ENCODE results near the gene GGA2. TPM values are rescaled to one million over a fixed set of nuclear protein-coding genes. Genes with fewer than 3 reads are reported as not detected.
"Not testable (repeated sequence)": the region's sequence is repeated elsewhere in the genome, so short reads cannot be mapped to it uniquely, and the experiment has no call there.

GGA2 gene
- total RNA-seq, 1 experiment from 2014 or later, result 90.4 TPM

DNA sequence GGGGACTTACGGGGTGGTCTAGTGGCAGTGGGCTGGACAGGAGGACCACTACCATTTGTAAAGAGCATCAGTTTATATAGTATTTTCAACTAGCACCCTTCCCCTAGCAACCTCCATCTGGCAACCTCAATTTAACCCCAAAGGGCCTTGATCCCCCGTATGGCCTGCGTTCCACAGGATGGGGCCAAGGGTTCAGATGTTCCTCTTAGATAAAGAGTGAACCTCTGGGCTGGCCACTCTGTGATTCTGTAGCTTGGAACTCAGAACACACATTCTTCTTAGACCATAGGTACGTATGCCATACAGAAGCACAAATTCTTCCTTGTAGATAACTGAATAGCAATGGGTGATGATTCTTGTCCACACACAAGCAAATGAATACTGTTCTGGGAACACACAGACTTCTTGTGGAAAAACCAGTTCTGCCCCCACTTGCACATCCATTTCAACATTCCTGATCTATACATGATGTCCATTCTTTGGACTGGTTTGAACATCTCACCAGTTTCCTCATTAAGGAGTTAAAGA lies 1.9 kb upstream of the GGA2 start:
- Mint-ChIP-seq H3K4me1 (ENCODE audit: low read depth, unreplicated experiment) (peaks cover 28% of the 10 kb centered on the region), H3K36me3 (ENCODE audit: insufficient read depth, unreplicated experiment) (peaks cover 37% of the 10 kb centered on the region), H3K9me3 (ENCODE audit: low read depth, unreplicated experiment) (no peaks in the 10 kb centered on the region), H3K27me3 (ENCODE audit: unreplicated experiment) (no peaks in the 10 kb centered on the region), H3K27ac (ENCODE audit: unreplicated experiment) (no peak overlapping the region), H3K4me3 (ENCODE audit: low read depth, unreplicated experiment) (no peak overlapping the region)
- BruUV-seq (replicated peaks), result no TSS peak
- DNase-seq, result no peak
- intact Hi-C loops (cut with micrococcal nuclease; ENCODE audit: unreplicated experiment), result no loop called here
- TF ChIP-seq, protein P1, sequence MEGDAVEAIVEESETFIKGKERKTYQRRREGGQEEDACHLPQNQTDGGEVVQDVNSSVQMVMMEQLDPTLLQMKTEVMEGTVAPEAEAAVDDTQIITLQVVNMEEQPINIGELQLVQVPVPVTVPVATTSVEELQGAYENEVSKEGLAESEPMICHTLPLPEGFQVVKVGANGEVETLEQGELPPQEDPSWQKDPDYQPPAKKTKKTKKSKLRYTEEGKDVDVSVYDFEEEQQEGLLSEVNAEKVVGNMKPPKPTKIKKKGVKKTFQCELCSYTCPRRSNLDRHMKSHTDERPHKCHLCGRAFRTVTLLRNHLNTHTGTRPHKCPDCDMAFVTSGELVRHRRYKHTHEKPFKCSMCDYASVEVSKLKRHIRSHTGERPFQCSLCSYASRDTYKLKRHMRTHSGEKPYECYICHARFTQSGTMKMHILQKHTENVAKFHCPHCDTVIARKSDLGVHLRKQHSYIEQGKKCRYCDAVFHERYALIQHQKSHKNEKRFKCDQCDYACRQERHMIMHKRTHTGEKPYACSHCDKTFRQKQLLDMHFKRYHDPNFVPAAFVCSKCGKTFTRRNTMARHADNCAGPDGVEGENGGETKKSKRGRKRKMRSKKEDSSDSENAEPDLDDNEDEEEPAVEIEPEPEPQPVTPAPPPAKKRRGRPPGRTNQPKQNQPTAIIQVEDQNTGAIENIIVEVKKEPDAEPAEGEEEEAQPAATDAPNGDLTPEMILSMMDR (IDR thresholded peaks at IDR 0.05; ENCODE audit: unreplicated experiment), result no peak
- CTCF ChIA-PET, result interaction anchor here (0.7 kb wide), 1 partner anchor 937 kb away, joined by 10 read pairs; no protein-coding TSS in a partner anchor

DNA sequence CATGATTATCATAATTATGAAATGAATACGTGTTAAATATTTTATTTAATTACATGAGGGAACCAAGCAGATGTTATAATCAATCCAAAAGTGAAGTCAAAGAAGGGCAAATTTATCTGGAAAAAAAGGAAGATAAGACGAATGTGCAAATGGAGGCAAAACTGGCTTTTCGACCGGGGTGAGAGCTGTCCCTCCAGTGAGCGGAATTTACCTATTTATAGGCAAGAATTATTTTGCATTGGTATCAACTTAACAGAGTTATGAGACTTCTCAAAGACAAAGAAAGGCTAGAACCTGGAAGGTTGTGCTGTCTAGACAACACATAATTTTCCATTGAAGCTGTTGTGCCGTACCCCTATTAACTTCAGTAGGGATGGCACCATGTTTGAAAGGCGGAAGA lies 1.4 kb upstream of the GGA2 start:
- Mint-ChIP-seq H3K4me1 (ENCODE audit: low read depth, unreplicated experiment) (peaks cover 33% of the 10 kb centered on the region), H3K27me3 (ENCODE audit: unreplicated experiment) (no peaks in the 10 kb centered on the region), H3K4me3 (ENCODE audit: low read depth, unreplicated experiment) (peak overlapping the region; percentile 86), H3K27ac (ENCODE audit: unreplicated experiment) (no peak overlapping the region), H3K9me3 (ENCODE audit: low read depth, unreplicated experiment) (no peaks in the 10 kb centered on the region), H3K36me3 (ENCODE audit: insufficient read depth, unreplicated experiment) (peaks cover 37% of the 10 kb centered on the region)
- intact Hi-C loops (cut with micrococcal nuclease; ENCODE audit: unreplicated experiment), result no loop called here
- TF ChIP-seq, protein P1 (IDR thresholded peaks at IDR 0.05; ENCODE audit: unreplicated experiment), result no peak
- no peak for DNase-seq
- CTCF ChIA-PET, result interaction anchor here (0.7 kb wide), 1 partner anchor 936 kb away, joined by 10 read pairs; no protein-coding TSS in a partner anchor
- BruUV-seq (replicated peaks), result no TSS peak

DNA sequence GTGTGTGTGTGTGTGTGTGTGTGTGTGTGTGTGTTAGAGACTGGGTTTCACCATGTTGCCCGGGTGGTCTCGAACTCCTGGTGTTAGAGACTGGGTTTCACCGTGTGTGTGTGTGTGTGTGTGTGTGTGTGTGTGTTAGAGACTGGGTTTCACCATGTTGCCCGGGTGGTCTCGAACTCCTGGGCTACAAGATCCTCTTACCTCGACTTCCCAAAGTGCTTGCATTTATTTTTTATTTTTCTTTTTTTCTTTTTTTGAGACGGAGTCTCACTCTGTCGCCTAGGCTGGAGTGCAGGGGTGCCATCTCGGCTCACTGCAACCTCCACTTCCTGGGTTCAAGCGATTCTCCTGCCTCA lies 599 bp upstream of the GGA2 start:
- CTCF ChIA-PET; BruUV-seq (replicated peaks); H3K27me3 Mint-ChIP-seq (ENCODE audit: unreplicated experiment); H3K9me3 Mint-ChIP-seq (ENCODE audit: low read depth, unreplicated experiment); intact Hi-C loops (cut with micrococcal nuclease; ENCODE audit: unreplicated experiment); DNase-seq: not testable (repeated sequence)
- Mint-ChIP-seq H3K4me3 (ENCODE audit: low read depth, unreplicated experiment) (peak overlapping the region; percentile 86), H3K4me1 (ENCODE audit: low read depth, unreplicated experiment) (peaks cover 41% of the 10 kb centered on the region), H3K36me3 (ENCODE audit: insufficient read depth, unreplicated experiment) (peaks cover 32% of the 10 kb centered on the region), H3K27ac (ENCODE audit: unreplicated experiment) (peak overlapping the region; percentile 85)

DNA sequence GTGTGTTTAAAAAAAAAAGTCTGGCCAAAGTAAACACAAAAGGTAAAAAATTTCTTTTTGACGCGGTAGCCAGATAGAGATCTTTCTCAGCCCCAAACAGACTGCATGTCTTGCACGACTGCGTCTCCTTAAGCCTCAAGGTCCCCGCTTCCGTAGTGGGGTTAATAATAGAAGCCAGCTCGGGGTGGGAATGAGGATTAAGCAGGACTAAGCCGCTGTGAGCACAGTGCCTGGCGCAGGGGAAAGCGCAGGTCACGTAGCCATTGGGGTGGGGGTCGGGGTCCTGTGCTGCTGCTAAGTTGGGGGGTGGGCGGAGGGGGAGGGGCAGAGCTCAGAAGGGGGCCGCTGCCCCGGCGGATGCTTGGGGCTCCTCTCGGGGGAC lies 521 bp downstream of the GGA2 start:
- TF ChIP-seq, protein P1 (IDR thresholded peaks at IDR 0.05; ENCODE audit: unreplicated experiment), result no peak
- Mint-ChIP-seq H3K27ac (ENCODE audit: unreplicated experiment) (peak overlapping the region; percentile 40), H3K9me3 (ENCODE audit: low read depth, unreplicated experiment) (no peaks in the 10 kb centered on the region), H3K4me1 (ENCODE audit: low read depth, unreplicated experiment) (peaks cover 42% of the 10 kb centered on the region), H3K36me3 (ENCODE audit: insufficient read depth, unreplicated experiment) (peaks cover 32% of the 10 kb centered on the region), H3K27me3 (ENCODE audit: unreplicated experiment) (no peaks in the 10 kb centered on the region), H3K4me3 (ENCODE audit: low read depth, unreplicated experiment) (peak overlapping the region; percentile 86)
- CTCF ChIA-PET, result no interaction called here
- no TSS peak for BruUV-seq (replicated peaks)
- peak; percentile 23 for DNase-seq
- intact Hi-C loops (cut with micrococcal nuclease; ENCODE audit: unreplicated experiment), result loop anchor here (10.0 kb wide), 1 partner anchor 325 kb away; the partner anchor contains the start of gene SCNN1G

DNA sequence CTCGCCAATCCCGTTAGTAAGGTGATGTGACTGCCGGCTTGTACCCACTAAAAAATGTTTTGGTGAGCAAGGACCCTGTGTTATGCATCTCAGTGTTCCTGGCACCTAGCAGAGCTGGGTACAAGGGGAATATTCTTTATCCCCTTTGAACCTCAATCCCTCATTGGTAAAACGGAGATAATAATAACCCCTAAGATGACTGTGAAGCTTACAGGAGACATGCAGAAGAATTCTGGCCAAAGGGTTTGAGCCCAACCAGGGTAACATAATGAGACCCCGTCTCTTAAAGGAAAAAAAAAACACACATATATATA lies 896 bp downstream of the GGA2 start:
- peaks cover 32% of the 10 kb centered on the region for H3K36me3 Mint-ChIP-seq (ENCODE audit: insufficient read depth, unreplicated experiment)
- intact Hi-C loops (cut with micrococcal nuclease; ENCODE audit: unreplicated experiment), result loop anchor here (10.0 kb wide), 1 partner anchor 325 kb away; the partner anchor contains the start of gene SCNN1G
- no peak for DNase-seq
- TF ChIP-seq, protein P1 (IDR thresholded peaks at IDR 0.05; ENCODE audit: unreplicated experiment), result no peak
- peak overlapping the region; percentile 40 for H3K27ac Mint-ChIP-seq (ENCODE audit: unreplicated experiment)
- CTCF ChIA-PET, result interaction anchor here (0.6 to 1.1 kb wide), 2 partner anchors 18 to 34 kb away, joined by 3 read pairs; no protein-coding TSS in a partner anchor
- peak overlapping the region; percentile 86 for H3K4me3 Mint-ChIP-seq (ENCODE audit: low read depth, unreplicated experiment)
- H3K27me3 Mint-ChIP-seq (ENCODE audit: unreplicated experiment), result no peaks in the 10 kb centered on the region
- H3K9me3 Mint-ChIP-seq (ENCODE audit: low read depth, unreplicated experiment), result no peaks in the 10 kb centered on the region
- H3K4me1 Mint-ChIP-seq (ENCODE audit: low read depth, unreplicated experiment), result peaks cover 42% of the 10 kb centered on the region
- TSS peak; percentile 79 for BruUV-seq (replicated peaks)
